ENCODE results near the gene IFFO2.

- TF ChIP-seq CTCF (IDR thresholded peaks at IDR 0.05; ENCODE audit: insufficient read depth, low read depth, low read length) (no peak), EZH2 (IDR thresholded peaks at IDR 0.05; ENCODE audit: insufficient read depth, low read length) (no peak)
Measured at GRCh38 chr1:18912550-18912949, 43.9 kb downstream of the IFFO2 start.

All from astrocyte (in vitro differentiated cells and primary cell).